Endothelial cell of umbilical vein (primary cell): Measurements from ENCODE around the gene TMEM8B.

Source experiments
- CTCF ChIP-seq, 2 donors: IDR thresholded peaks; 1 replicate in 1 of 2; 2 replicates in 1 of 2; pipeline ENCODE4 v1.5.1; 2011; ENCODE audit warnings: low read length in 2 of 2, mild to moderate bottlenecking in 2 of 2, moderate library complexity in 2 of 2, control low read depth in 1 of 2, inconsistent platforms in 1 of 2, low read depth in 1 of 2; ENCODE audit not compliant: insufficient read depth in 1 of 2; ENCODE audit errors: extremely low read depth in 1 of 2
- EZH2 ChIP-seq: IDR thresholded peaks from 2 replicates; pipeline ENCODE4 v1.6.1; 2012; ENCODE audit warnings: borderline replicate concordance, low read depth, mild to moderate bottlenecking, moderate library complexity, low read length, inconsistent platforms; ENCODE audit not compliant: severe bottlenecking
- MYC ChIP-seq: IDR thresholded peaks from one replicate; pipeline ENCODE4 v1.6.1; 2011; ENCODE audit warnings: mild to moderate bottlenecking, low read depth, low read length
- POLR2A ChIP-seq: IDR thresholded peaks from 2 replicates; pipeline ENCODE4 v1.6.1; 2012; ENCODE audit warnings: low read depth, mild to moderate bottlenecking, control low read depth, low read length

GRCh38 chr9:35835766-35836165 lies 6.7 kb downstream of the TMEM8B start:
- TF ChIP-seq EZH2 (no peak), POLR2A (no peak), CTCF (IDR thresholded peaks at IDR 0.05; ENCODE audit: extremely low read depth in 1 of 2, insufficient read depth in 1 of 2, low read depth in 1 of 2, low read length in 2 of 2) (no peak), MYC (no peak)
